ENCODE data around the gene ADAM20.

- no peak for TF ChIP-seq CTCF (conservative IDR thresholded peaks at IDR 0.05 in 1 of 2, IDR thresholded peaks at IDR 0.05 in 1 of 2; ENCODE audit: extremely low read depth in 1 of 2, insufficient read depth in 1 of 2, low read depth in 1 of 2, low read length in 2 of 2)
- no peak for TF ChIP-seq EZH2 (IDR thresholded peaks at IDR 0.05; ENCODE audit: borderline replicate concordance, low read length)
Measured at GRCh38 chr14:70515811-70516210, 19.0 kb downstream of the ADAM20 start.
